ENCODE measurements around the gene AHI1.

GRCh38 chr6:135419162-135419561 is 78.4 kb downstream of the AHI1 start:
- no peak for TF ChIP-seq EZH2 (IDR thresholded peaks at IDR 0.05; ENCODE audit: borderline replicate concordance, low read depth, low read length, poor library complexity, severe bottlenecking)
- no peak for TF ChIP-seq CTCF (conservative IDR thresholded peaks at IDR 0.05; ENCODE audit: low read depth, low read length)
